GM23338 (cell line): ENCODE data around the gene C3orf49. TPM values are rescaled to one million over a fixed set of nuclear protein-coding genes. Genes with fewer than 3 reads are reported as not detected.

ENCODE experiments used
- ATAC-seq: fragments of 200-7000 bp; cut with Tn5 transposase; 3 replicates; pipeline ENCODE4 v1.9.1; 2020
- DNase-seq: peaks from one replicate; pipeline ENCODE4 v3.0.0-alpha.2; 2015; ENCODE audit warnings: low spot score
- H2AFZ ChIP-seq: fragments of 200-600 bp; sonication (generic); 2 replicates; pipeline ENCODE4 v1.8.0; 2016; ENCODE audit warnings: antibody characterized with exemption, mild to moderate bottlenecking, moderate library complexity
- H3F3A ChIP-seq: fragments of 200-600 bp; sonication (generic); replicated peaks from 2 replicates; pipeline ENCODE4 v1.8.0; 2017; ENCODE audit warnings: antibody characterized with exemption, mixed run types, low read depth
- H3K27ac ChIP-seq: fragments of 200-600 bp; sonication (generic); 2 replicates; pipeline ENCODE4 v1.6.1; 2016; ENCODE audit warnings: low read depth
- H3K27me3 ChIP-seq: fragments of 200-600 bp; sonication (generic); 2 replicates; pipeline ENCODE4 v1.8.0; 2016; ENCODE audit warnings: mild to moderate bottlenecking, mixed run types, moderate library complexity; ENCODE audit not compliant: insufficient read depth
- H3K36me3 ChIP-seq: fragments of 200-600 bp; sonication (generic); 2 replicates; pipeline ENCODE4 v1.8.0; 2016; ENCODE audit warnings: mild to moderate bottlenecking; ENCODE audit not compliant: insufficient read depth
- H3K4me1 ChIP-seq: fragments of 200-600 bp; sonication (generic); 2 replicates; pipeline ENCODE4 v1.8.0; 2016; ENCODE audit warnings: mild to moderate bottlenecking, moderate library complexity; ENCODE audit not compliant: insufficient read depth
- H3K4me2 ChIP-seq: fragments of 200-600 bp; sonication (generic); 2 replicates; pipeline ENCODE4 v1.7.1; 2017; ENCODE audit warnings: mixed run types
- H3K4me3 ChIP-seq: fragments of 200-600 bp; sonication (generic); 2 replicates; pipeline ENCODE4 v1.6.1; 2016; ENCODE audit warnings: mixed run types
- H3K79me2 ChIP-seq: fragments of 200-600 bp; sonication (generic); replicated peaks from 2 replicates; pipeline ENCODE4 v1.8.0; 2017; ENCODE audit warnings: mild to moderate bottlenecking; ENCODE audit not compliant: insufficient read depth
- H3K9me2 ChIP-seq: fragments of 200-600 bp; sonication (generic); 2 replicates; pipeline ENCODE4 v1.8.0; 2017; ENCODE audit not compliant: insufficient read depth
- H4K20me1 ChIP-seq: fragments of 200-600 bp; sonication (generic); replicated peaks from 2 replicates; pipeline ENCODE4 v1.8.0; 2017; ENCODE audit warnings: mild to moderate bottlenecking; ENCODE audit not compliant: insufficient read depth
- H3K27ac Mint-ChIP-seq: 2 replicates; pipeline ENCODE4 v1.8.0; 2020; ENCODE audit warnings: inconsistent platforms, mild to moderate bottlenecking, moderate library complexity, mixed read lengths
- H3K27me3 Mint-ChIP-seq: 3 replicates; pipeline ENCODE4 v1.8.0; 2022; ENCODE audit warnings: low read depth, mild to moderate bottlenecking, moderate library complexity, mixed read lengths, inconsistent platforms; ENCODE audit not compliant: insufficient read depth, poor library complexity
- H3K36me3 Mint-ChIP-seq: 3 replicates; pipeline ENCODE4 v1.8.0; 2021; ENCODE audit warnings: low read depth, mild to moderate bottlenecking, inconsistent platforms, moderate library complexity, mixed read lengths
- H3K4me1 Mint-ChIP-seq: 3 replicates; pipeline ENCODE4 v1.8.0; 2020; ENCODE audit warnings: mild to moderate bottlenecking, inconsistent platforms, mixed read lengths
- H3K4me3 Mint-ChIP-seq: 3 replicates; pipeline ENCODE4 v1.8.0; 2021; ENCODE audit warnings: moderate library complexity, mild to moderate bottlenecking, inconsistent platforms, mixed read lengths
- H3K9me3 Mint-ChIP-seq: 3 replicates; pipeline ENCODE4 v1.8.0; 2020; ENCODE audit warnings: moderate library complexity, mild to moderate bottlenecking, inconsistent platforms, mixed read lengths
- CREB1 ChIP-seq: fragments of 250-450 bp; sonication (Bioruptor Pico); IDR thresholded peaks from 2 replicates; pipeline ENCODE4 v1.5.0; 2020; ENCODE audit warnings: low read depth, mild to moderate bottlenecking, moderate library complexity
- EZH2phosphoT487 ChIP-seq: fragments of 200-600 bp; sonication (generic); IDR thresholded peaks from one replicate; pipeline ENCODE4 v1.8.1; 2018; ENCODE audit warnings: antibody characterized with exemption; ENCODE audit not compliant: unreplicated experiment
- JUNB ChIP-seq: IDR thresholded peaks from one replicate; pipeline ENCODE4 v1.6.1; 2016; ENCODE audit warnings: antibody characterized with exemption; ENCODE audit not compliant: unreplicated experiment
- NANOG ChIP-seq: IDR thresholded peaks from 2 replicates; pipeline ENCODE4 v1.6.1; 2016; ENCODE audit warnings: antibody characterized with exemption, borderline replicate concordance
- ZNF114 ChIP-seq: fragments of 250-450 bp; sonication (Bioruptor Pico); IDR thresholded peaks from 2 replicates; pipeline ENCODE4 v1.5.0; 2020; ENCODE audit warnings: mild to moderate bottlenecking, moderate library complexity
- ZNF331 ChIP-seq: fragments of 250-450 bp; sonication (Bioruptor Pico); IDR thresholded peaks from 2 replicates; pipeline ENCODE4 v1.5.0; 2020; ENCODE audit warnings: low read depth, mild to moderate bottlenecking, moderate library complexity
- polyA plus RNA-seq: library from polyadenylated mRNA; unstranded; fragments of >200 nt; fragmentation: Nextera tagmentation; extraction: Ambion mirVana; gene quantifications from 2 replicates; pipeline ENCODE4 v1.2.1, GENCODE V29; 2016
- total RNA-seq: library from RNA; depleted of rRNA; stranded (reverse); fragments of >200 nt; shearing (Covaris generic); gene quantifications from 2 replicates; pipeline ENCODE4 v1.2.3, GENCODE V29; 2014
- TF ChIP-seq, protein P1 (sequence below), 2 experiments: fragments of 200-600 bp in 1 of 2; sonication (generic) in 1 of 2; conservative IDR thresholded peaks; 2 replicates each; pipeline versions ENCODE4 v1.5.1 to v1.6.1; 2016 to 2017; ENCODE audit warnings: antibody characterized with exemption in 2 of 2, low read depth in 2 of 2, mild to moderate bottlenecking in 2 of 2, moderate library complexity in 1 of 2
- TF ChIP-seq, protein P2 (sequence below): IDR thresholded peaks from one replicate; pipeline ENCODE4 v1.6.1; 2018; ENCODE audit warnings: antibody characterized with exemption; ENCODE audit not compliant: unreplicated experiment

C3orf49 gene
- total and polyA plus RNA-seq, 2 experiments from 2014 or later = 0.23 TPM; not detected in 1

DNA sequence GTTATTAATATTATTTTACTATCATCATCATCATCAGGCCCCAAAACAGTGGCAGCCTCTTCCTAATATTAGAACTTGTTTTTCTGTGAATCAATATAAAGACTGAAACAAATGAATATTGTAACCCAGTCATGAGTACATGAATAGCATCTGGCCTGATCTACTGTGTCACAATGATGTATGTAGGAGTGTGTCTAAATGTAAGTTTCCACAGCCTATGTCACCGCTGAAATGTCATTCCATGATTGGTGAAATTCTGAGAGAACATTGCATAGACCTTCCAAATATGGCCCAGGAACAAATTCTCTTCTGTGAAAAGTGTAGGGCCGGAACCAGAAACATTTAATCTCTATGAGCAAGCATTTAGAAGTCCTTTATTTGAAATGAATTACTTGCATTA is 20.6 kb upstream of the C3orf49 start:
- no peaks in the 10 kb centered on the region for H3K27me3 Mint-ChIP-seq
- H4K20me1 ChIP-seq = no peaks in the 10 kb centered on the region
- no peak overlapping the region for H3K4me3 ChIP-seq
- H3K4me3 Mint-ChIP-seq = no peak overlapping the region
- DNase-seq (no peak), ATAC-seq (no peak)
- no peak overlapping the region for H3K4me2 ChIP-seq
- no peaks in the 10 kb centered on the region for H3K4me1 ChIP-seq
- H3K27ac Mint-ChIP-seq = no peak overlapping the region
- peaks cover 2% of the 10 kb centered on the region; the same call in 1 of the 2 replicates for H3K9me2 ChIP-seq
- TF ChIP-seq NANOG (no peak), CREB1 (CRISPR knock-in tag) (no peak), JUNB (no peak), ZNF331 (CRISPR knock-in tag) (no peak)
- TF ChIP-seq, protein P1, sequence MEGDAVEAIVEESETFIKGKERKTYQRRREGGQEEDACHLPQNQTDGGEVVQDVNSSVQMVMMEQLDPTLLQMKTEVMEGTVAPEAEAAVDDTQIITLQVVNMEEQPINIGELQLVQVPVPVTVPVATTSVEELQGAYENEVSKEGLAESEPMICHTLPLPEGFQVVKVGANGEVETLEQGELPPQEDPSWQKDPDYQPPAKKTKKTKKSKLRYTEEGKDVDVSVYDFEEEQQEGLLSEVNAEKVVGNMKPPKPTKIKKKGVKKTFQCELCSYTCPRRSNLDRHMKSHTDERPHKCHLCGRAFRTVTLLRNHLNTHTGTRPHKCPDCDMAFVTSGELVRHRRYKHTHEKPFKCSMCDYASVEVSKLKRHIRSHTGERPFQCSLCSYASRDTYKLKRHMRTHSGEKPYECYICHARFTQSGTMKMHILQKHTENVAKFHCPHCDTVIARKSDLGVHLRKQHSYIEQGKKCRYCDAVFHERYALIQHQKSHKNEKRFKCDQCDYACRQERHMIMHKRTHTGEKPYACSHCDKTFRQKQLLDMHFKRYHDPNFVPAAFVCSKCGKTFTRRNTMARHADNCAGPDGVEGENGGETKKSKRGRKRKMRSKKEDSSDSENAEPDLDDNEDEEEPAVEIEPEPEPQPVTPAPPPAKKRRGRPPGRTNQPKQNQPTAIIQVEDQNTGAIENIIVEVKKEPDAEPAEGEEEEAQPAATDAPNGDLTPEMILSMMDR (conservative IDR thresholded peaks at IDR 0.05; ENCODE audit: low read depth in 2 of 2) = no peak
- no peaks in the 10 kb centered on the region for H3K27me3 ChIP-seq
- no peaks in the 10 kb centered on the region for H3F3A ChIP-seq
- H3K9me3 Mint-ChIP-seq = no peaks in the 10 kb centered on the region
- H3K27ac ChIP-seq = no peak overlapping the region
- no peak overlapping the region for H2AFZ ChIP-seq
- H3K36me3 Mint-ChIP-seq = no peaks in the 10 kb centered on the region
- H3K36me3 ChIP-seq = no peaks in the 10 kb centered on the region
- no peaks in the 10 kb centered on the region for H3K79me2 ChIP-seq
- H3K4me1 Mint-ChIP-seq = no peaks in the 10 kb centered on the region

DNA sequence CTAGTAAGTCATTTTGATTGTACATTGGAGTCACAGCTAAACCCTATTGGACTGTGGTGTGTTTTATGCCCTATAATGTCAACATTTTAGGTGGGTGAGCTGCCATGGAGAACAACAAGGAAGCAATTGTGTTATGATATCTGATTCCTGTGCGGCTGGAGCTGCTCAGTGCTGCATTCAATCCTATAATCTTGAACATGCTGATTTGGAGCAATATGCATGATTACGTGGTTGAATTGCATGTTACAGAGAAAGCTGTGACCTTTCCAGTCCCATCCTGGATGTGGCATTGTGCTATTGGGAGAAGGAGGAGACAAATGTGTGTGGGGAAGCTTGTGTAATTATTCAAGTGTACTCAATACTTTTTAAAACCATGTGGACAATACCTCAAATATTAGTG is 20.1 kb upstream of the C3orf49 start:
- Histone ChIP-seq H3F3A (no peaks in the 10 kb centered on the region), H3K9me2 (peaks cover 2% of the 10 kb centered on the region; the same call in 1 of the 2 replicates), H3K36me3 (no peaks in the 10 kb centered on the region), H3K4me1 (no peaks in the 10 kb centered on the region), H3K4me2 (no peak overlapping the region), H3K27me3 (no peaks in the 10 kb centered on the region), H3K79me2 (no peaks in the 10 kb centered on the region), H3K27ac (no peak overlapping the region), H4K20me1 (no peaks in the 10 kb centered on the region), H3K4me3 (no peak overlapping the region), H2AFZ (no peak overlapping the region)
- Mint-ChIP-seq H3K36me3 (no peaks in the 10 kb centered on the region), H3K9me3 (no peaks in the 10 kb centered on the region), H3K4me1 (no peaks in the 10 kb centered on the region), H3K27ac (no peak overlapping the region), H3K4me3 (no peak overlapping the region), H3K27me3 (no peaks in the 10 kb centered on the region)
- TF ChIP-seq, protein P2, sequence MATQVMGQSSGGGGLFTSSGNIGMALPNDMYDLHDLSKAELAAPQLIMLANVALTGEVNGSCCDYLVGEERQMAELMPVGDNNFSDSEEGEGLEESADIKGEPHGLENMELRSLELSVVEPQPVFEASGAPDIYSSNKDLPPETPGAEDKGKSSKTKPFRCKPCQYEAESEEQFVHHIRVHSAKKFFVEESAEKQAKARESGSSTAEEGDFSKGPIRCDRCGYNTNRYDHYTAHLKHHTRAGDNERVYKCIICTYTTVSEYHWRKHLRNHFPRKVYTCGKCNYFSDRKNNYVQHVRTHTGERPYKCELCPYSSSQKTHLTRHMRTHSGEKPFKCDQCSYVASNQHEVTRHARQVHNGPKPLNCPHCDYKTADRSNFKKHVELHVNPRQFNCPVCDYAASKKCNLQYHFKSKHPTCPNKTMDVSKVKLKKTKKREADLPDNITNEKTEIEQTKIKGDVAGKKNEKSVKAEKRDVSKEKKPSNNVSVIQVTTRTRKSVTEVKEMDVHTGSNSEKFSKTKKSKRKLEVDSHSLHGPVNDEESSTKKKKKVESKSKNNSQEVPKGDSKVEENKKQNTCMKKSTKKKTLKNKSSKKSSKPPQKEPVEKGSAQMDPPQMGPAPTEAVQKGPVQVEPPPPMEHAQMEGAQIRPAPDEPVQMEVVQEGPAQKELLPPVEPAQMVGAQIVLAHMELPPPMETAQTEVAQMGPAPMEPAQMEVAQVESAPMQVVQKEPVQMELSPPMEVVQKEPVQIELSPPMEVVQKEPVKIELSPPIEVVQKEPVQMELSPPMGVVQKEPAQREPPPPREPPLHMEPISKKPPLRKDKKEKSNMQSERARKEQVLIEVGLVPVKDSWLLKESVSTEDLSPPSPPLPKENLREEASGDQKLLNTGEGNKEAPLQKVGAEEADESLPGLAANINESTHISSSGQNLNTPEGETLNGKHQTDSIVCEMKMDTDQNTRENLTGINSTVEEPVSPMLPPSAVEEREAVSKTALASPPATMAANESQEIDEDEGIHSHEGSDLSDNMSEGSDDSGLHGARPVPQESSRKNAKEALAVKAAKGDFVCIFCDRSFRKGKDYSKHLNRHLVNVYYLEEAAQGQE = no peak
- TF ChIP-seq CREB1 (CRISPR knock-in tag) (no peak), ZNF331 (CRISPR knock-in tag) (no peak), EZH2phosphoT487 (no peak), ZNF114 (CRISPR knock-in tag) (no peak), JUNB (no peak), NANOG (no peak)
- TF ChIP-seq, protein P1 (conservative IDR thresholded peaks at IDR 0.05; ENCODE audit: low read depth in 2 of 2) = no peak
- ATAC-seq (no peak), DNase-seq (no peak)
